HG02759 (cell line): Measurements from ENCODE around the gene DBP.

Experiments
- ATAC-seq: cut with Tn5 transposase; IDR thresholded peaks from one replicate; pipeline ENCODE4 v1.9.1; 2021; ENCODE audit warnings: mild to moderate bottlenecking, moderate library complexity; ENCODE audit not compliant: unreplicated experiment

Gene DBP

DNA sequence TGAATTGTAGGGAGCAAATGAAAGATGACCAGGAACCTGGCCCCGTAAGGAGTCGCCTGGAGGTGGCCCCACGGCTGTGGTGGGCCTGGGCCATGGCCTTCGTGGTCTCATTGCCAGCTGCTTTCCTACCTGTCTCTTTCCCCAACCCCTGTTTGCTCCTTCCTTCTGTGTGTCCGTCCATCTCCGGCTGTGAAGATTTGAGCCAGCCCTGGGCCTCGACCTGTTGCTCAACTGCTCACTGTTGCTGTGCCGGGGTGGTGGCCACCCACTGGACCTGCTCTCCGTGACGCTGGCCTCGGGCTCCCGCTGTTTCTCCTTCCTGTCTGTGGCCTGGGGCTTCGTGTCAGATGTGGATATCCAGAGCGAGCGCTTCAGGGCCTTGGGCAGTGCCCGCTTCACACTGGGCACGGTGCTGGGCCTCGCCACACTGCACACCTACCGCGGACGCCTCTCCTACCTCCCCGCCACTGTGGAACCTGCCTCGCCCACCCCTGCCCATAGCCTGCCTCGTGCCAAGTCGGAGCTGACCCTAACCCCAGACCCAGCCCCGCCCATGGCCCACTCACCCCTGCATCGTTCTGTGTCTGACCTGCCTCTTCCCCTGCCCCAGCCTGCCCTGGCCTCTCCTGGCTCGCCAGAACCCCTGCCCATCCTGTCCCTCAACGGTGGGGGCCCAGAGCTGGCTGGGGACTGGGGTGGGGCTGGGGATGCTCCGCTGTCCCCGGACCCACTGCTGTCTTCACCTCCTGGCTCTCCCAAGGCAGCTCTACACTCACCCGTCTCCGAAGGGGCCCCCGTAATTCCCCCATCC, 8.5 kb downstream of the DBP start:
- no peak for ATAC-seq

DNA sequence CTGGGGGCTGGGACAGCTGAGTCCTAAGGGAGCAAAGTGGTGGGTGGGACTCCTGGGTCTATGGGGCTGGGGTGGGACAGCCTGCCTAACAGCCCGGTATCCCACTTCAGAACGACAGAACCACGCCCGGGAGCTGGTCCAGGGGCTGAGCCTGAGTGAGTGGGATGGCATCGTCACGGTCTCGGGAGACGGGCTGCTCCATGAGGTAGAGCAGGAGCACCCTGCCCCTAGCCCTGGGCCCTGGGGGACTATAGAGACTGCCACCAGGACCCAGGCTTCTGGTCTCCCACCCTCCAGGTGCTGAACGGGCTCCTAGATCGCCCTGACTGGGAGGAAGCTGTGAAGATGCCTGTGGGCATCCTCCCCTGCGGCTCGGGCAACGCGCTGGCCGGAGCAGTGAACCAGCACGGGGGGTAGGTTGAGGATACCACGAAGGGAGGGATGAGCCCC, 9.3 kb downstream of the DBP start:
- ATAC-seq = no peak

DNA sequence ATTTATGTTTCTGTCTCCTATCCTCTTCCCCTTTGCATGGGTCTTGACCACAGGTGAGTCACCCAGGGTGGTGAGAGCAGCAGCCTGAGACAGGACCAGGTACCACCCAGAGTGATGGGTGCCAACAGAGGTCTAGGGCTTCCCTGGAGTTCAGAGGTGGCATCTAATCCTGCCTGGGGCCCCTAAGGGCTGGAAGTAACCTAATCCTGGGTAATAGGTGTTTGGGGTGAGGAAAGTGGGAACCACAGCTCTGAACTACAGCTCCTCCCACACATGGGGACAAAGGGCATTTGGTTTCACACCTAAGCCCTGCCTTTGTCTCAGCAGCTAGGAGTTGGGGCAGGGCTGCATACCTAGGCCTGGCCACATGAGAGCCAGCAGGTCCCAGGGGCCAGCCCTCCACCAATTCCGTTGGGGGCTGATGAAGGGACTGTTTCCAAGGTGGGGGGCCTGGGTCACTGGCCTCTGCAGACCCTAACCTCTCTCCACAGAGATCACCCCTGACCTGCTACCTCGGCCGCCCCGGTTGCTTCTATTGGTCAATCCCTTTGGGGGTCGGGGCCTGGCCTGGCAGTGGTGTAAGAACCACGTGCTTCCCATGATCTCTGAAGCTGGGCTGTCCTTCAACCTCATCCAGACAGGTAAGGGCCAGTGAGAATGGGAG, 9.8 kb downstream of the DBP start:
- ATAC-seq = no peak

DNA sequence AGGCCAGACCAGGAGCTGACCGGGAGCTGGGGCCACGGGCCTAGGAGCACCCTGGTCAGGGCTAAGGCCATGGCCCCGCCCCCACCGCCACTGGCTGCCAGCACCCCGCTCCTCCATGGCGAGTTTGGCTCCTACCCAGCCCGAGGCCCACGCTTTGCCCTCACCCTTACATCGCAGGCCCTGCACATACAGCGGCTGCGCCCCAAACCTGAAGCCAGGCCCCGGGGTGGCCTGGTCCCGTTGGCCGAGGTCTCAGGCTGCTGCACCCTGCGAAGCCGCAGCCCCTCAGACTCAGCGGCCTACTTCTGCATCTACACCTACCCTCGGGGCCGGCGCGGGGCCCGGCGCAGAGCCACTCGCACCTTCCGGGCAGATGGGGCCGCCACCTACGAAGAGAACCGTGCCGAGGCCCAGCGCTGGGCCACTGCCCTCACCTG, 11.3 kb downstream of the DBP start:
- ATAC-seq = no peak

DNA sequence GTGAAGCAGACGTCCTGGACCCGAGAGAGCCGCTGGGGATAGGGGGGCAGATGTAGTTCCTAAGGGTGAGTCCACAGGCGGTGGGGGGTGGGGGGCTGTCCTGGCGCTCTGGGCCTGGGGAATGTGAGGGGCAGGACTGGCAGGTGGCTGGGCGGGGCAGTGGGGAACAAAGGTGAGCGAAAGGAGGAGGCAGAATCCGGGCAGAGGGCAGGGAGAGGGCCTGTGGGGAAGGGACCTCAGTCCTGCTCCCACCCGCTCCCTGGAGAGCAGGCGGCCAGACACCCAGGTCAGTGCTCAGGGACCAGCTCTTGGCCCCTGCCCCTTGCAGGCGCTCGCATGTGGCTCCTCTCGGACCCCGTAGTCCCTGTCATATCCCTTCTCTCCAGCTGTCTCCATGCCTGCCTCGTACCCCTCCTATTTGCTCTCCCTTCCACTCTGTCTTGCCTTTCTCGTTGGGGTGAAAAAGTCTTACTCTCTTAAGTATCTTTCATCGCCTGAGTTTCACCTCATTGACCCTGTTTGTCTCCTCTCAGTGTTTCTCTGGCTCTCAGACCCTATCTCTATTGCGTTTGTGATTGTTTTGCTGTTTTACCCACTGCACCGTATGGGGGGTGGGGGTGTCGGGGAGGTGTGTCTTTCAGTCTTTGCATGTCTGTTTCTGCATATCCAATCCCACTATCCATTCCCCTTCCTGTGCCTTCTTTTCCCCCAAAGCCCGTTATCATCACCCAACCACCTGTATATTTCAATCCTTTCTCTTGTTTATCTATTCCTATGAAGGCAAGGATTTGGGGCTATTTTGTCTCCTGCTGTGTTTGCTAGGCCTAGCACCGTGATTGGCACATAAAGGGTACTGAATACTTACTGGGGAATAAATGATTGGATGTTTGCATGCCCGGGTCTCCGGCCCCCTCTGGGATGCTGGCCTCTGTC, 12.1 kb downstream of the DBP start:
- no peak for ATAC-seq

DNA sequence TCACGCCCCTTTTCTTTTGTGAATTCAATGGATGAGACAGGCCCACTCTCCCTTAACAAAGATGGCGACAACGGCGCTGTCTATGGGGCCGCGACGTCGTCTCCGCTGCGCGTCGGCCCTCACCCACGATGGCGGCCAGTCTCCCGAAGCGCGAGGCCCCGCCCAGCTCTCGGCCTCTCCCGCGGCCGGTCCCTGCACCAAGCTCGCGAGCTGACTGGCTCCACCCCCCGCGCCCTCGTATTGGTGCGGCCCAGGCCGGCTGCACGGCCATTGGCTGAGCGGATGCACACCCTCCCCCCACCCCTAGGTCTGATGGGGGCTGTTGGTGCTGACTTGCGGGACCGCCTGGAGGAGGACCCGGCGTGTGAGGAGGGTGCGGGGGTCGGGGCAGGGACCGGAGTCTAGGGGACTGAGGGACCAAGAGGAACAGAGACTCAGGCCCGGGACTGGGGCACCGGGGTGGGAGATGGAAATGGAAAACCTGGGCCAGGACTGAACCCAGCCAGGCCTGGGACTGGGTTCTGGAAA, 13.0 kb downstream of the DBP start:
- peak; percentile 64 for ATAC-seq

DNA sequence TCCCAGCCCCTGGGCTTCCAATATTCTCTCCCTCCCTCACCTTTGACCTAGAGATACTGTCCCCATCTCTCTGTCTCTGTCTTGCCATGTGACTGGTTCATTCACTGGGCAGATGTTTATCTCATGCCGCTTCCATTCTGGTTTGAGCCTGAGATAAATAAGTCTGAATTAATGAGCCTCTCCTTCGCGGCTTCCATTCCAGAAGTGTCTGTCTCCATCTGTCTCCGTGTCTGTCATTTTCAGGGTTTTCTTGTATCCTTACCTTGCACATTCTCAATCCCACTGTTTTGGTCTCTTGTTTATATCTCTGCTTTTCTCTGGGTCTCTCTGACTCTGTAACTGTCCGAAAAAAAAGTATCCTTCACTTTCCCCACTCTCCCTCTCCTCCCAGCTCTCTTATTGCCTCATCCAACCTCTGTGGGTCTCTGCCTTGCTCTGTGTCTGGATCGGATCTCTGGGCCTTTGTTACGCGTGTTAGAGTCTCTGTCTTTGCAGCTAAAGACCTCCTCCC, 13.6 kb downstream of the DBP start:
- ATAC-seq = no peak

DNA sequence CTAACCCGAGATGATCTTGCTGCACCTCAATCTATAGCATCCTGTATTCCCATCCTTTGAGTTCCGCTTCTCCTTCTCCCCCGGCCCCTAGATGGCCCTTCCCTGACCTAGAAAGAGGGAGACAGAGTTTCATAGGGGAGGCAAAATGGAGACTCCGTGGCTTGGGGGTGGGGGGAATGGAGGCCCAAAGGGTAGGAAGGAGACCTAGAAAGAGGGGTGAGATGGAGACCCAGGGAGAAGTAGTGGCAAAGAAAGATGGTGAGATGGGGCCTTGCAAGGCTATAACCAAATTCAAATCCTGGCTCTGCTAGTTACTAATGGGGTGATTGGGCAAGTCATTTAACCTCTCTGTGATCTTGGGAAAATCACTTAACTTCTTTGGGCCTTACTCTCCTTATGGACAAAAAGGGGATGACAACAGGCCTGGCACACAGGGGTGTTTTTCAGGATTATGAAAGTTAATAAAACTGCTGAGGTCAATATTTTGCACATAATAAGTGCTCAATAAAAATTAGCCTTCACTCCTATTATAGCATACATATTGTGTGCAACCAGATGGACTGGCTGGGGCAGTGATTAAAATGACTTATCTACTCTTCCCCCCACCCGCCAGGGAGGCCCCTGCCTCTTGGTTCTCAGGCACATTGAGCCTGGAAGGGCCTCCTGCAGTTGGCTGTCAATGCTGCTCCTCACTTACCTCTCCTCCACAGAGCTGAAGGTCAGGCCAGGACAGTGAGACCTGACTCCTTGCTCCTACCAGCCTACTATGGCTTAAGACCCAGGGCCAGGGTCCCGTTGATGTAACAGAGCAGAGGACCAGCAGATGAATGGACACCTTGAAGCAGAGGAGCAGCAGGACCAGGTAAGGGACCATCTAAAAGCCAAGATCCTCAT, 17.2 kb downstream of the DBP start:
- ATAC-seq = no peak

DNA sequence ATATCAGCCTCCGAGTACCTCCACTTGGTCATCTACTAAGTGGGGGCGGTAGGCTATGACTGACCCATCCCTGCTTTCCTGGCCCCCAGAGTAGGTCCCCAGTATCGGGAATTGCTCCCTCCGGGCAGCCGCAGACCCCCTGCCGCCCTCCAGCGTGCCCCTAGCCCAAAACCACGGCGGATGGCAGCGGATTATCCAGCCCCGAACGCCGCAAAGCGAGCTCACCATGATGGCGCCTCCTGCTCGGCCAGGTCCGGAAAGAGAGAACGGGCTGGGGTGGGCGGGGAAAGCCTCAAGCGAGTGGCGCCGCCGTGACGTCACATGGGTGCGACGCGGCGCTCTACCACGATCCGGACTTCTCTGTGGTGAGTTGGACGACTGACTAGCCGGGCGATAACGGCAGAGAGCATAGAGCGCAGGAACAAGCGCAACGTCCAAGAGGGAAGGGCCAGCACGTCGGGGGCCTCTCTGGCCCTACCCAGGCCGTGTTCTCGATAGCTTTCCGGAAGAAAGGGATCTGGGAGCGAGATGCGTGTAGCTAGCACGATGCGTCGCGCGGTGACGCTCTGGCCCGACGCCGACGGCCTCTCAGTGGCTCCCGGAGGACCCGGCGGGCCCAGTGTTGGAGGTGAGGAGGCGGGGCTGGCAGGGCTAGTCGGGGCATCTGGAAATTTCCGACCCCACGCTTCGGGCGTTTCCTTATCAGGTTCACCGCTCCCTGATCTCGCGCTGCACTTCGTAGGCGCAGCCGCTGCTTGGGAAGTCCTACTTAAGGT, 18.1 kb downstream of the DBP start, which contains the start of the genes RPL18 and SPHK2:
Gene RPL18 (minus strand): TSS at position 263 of the 776 bp plus-strand sequence. CDS start 35 bp downstream, at position 228.
Gene SPHK2 (plus strand): TSS at position 591 of the 776 bp plus-strand sequence. CDS start 1,009 bp downstream, outside the sequence.
- ATAC-seq = peak; percentile 85

DNA sequence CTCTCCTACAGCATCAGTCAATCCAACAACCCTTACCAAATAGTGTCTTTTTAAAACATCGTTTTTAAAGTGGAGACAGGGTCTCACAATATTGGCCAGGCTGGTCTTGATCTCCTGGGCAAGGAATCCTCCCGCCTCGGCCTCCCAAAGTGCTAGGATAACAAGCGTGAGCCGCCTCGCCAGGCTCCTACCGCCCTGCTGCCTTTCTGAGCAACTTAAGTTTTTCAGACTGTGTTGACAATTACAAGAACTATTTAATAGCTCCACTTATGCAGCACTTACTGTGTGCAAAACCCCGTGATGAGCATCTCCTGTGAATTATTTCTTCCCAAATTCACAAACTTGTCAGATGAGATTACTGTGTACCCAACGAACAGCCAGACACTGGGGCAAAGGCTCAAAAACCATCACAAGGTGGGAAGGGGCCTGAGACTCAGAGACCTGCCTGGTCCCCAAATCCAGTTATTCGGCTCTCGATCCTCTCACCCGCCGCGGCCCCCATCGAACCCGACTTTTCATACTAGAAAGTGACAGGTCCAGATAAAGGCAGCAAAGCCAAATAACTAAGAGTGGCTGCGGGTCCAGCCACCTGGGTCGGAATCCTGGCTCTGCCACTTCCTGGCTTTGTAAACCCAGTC, 18.8 kb downstream of the DBP start:
- no peak for ATAC-seq

DNA sequence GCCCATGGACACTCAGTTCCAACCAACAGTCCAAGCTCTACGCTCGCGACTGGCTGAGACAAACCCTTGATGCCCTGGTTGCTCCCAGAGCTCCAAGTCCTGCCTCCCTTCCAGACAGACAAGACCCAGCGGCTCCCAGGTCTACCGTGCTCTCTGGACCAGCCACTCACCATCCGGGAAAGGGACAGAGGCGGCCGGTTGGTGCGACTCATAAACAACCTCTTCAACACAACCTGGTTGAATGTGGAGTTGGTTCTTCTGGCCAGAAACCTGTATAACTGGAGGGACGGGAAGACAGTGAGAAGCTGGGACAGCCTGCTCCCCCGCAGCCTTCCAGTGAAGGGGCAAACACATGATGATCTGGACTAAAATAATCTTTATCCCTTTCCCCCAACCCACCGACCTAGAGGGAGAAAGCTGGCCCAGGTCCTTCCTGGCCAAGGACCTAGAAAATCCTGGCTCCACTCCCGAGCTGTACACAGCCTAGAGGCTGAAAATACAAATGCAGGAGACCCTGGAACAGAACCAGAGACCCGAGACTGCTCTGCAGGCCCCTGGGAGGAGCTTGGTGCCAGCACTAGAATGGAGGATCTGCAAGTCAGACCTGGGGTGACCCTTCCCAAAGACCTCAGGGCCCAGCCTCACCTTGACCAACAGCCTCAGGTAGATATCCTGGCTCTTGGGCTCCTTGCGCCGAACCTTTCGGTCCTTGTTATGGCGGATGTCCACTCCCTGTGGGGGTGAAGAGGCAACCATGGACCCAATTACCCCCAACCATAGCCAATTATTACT, 19.8 kb downstream of the DBP start:
- ATAC-seq = no peak

DNA sequence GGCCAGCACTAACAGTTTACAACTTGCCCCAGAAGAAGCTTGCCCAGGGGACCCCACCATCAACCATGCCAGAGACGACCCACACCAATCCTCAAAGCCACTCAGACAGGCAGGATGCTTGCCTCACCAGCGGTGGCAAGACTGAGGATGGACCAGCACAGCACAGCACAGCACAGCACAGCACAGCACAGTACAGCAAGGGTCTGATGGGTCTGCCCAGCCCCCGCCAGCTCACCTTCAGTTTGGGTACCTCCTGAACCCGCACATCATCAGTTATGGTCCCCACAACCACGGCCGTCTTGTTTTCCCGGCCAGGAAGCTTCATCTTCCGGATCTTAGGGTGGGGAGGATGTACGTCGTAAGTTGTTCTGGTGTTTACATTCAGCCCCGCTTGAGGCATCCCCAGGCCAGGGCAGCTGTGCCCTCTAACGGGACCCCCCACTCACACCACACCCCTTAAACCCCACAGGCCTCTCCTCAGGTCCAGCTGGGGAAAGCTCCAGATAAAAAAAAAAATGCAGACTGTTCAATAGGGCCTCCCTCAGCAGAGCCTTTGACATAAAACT, 20.6 kb downstream of the DBP start:
- no peak for ATAC-seq

DNA sequence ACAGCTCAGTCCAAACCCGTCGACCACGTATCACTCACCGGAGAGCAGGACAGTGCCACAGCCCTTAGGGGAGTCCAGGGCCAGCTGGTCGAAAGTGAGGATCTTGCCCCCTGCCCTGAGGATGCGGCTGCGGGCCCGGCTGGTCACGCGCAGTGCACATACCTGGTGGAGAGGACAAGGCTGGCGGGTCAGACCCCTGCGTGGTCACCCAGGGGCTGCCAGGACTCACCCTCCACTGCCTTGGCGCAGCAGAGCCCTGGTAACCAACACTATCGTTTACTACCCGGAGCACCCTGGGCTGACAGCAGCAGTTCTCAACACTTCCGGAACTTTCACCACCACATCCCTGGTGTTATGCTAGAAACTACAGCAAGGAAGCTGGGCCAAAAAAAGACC, 21.1 kb downstream of the DBP start:
- no peak for ATAC-seq

DNA sequence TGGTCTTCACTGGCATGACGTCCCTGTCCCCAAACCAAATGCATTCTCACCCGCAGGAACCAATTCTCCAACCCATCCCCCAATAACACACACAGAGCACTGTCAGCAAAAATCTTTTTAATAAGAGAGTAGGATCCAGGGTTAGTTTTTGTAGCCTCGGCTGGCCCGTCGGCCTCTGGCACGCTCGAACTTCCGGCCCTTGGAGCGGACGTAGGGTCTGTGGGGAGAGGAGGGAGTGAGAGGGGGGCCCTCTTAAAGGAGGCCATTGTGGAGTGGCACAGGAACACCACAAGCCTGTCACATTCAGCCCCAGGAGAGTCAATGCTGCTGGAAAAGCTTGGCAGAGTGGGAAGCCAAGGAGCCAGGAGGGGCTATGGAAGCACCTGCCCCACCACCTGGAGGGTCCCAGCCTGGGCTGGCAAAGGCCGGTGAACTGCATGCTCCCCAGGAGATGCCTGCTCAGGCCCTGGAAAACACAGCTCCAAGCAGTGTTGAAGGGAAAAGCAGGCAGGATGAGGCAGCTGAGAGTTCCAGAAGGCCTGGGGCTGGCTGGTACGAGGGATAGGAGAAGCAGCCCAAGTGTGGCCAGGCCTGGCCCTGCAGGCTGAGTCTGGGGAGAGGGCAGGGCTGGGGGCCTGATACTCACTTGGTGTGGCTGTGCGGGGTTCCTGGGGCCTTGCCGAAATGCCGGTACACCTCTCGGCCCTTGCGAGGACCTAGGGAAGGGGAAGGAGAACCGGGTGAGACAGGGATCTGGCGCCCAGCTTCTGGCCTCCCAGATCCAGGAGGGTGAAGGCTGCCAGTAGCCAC, 21.7 kb downstream of the DBP start:
- no peak for ATAC-seq

DNA sequence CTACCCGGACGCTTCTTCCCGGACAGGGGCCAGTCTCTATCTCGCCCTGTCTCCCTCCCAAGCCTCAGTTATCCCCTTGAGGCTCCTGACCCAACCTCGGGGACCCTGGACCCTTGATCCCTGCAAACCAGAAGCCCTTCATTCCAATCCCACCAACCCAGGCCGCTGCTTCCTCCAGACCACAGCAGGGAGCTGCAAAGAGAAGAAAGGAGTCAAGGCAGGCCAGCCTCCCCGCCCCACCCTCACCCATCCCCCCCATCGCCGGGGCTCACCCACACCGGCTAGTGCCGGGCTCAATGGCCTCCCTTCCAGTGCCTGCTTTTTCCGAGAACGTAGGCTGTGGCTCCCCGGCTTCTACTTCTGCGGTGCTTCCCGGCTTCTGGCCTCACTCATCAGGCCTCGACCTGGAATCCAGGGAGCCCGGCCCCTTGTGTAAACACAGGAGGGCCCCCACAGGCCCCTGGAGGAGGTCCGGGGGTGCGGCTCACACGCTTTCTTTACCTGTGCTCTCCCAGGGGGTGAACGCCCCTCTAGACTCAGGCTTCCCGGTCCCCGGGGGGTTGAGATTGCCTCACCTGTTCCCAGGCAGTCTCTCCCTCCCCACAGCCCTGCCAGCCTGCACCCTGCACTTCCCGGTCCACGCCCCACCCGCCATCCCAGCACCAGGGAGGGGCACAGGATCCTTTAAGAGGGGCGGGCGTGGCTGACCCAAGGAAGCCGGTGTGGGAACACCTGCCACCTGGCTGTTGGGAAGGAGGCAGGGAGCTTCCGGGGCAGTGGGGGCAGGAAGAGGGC, 22.5 kb downstream of the DBP start, which contains the start of gene FAM83E:
Gene FAM83E (minus strand): TSS at position 641 of the 795 bp plus-strand sequence. CDS start 1,704 bp downstream, outside the sequence.
- ATAC-seq = no peak
